Endothelial cell of umbilical vein (primary cell): ENCODE data around the gene ABHD8. TPM values are rescaled to one million over a fixed set of nuclear protein-coding genes. Genes with fewer than 3 reads are reported as not detected.

Source experiments
- BruUV-seq: library from RNA; stranded (reverse); fragments of 400-500 nt; replicated peaks from 2 replicates; lab custom pipeline; 2021; lab: Mats Ljungman, UMichigan
- CTCF ChIA-PET: fragments of 300-600, 350-600 bp; sonication (Branson Sonifier 250); formaldehyde crosslinking; loops from one replicate; lab custom pipeline; 2021; ENCODE audit warnings: antibody characterized with exemption, inconsistent platforms; lab: Charles Lee
- POLR2A ChIA-PET: fragments of 300-600, 350-600 bp; sonication (Branson Sonifier 250); formaldehyde crosslinking; loops from one replicate; lab custom pipeline; 2021; ENCODE audit warnings: antibody characterized with exemption, inconsistent platforms; lab: Charles Lee
- DNase-seq: peaks from one replicate; pipeline ENCODE4 v3.0.0-alpha.2; 2011; ENCODE audit warnings: low read depth, low spot score
- FAIRE-seq: peaks from 2 replicates; lab custom pipeline; 2011; peaks lifted over from hg19 to GRCh38; lab: Jason Lieb, UNC
- H2AFZ ChIP-seq: 2 replicates; pipeline ENCODE4 v1.6.0; 2012; ENCODE audit warnings: low read depth, low read length, control low read depth, inconsistent platforms
- H3K27ac ChIP-seq: 2 replicates; pipeline ENCODE4 v1.5.1; 2011; ENCODE audit warnings: low read depth, mild to moderate bottlenecking, control low read depth, low read length, moderate library complexity; ENCODE audit not compliant: insufficient read depth
- H3K27me3 ChIP-seq, 2 experiments: 2 replicates each; pipeline versions ENCODE4 v1.6.0 to v1.6.1; 2011; ENCODE audit warnings: low read length in 2 of 2, mixed read lengths in 1 of 2; ENCODE audit not compliant: control insufficient read depth in 2 of 2, insufficient read depth in 2 of 2
- H3K36me3 ChIP-seq, 2 experiments: 2 replicates in 1 of 2; 3 replicates in 1 of 2; pipeline ENCODE4 v1.5.1; 2011; ENCODE audit warnings: low read length in 2 of 2, mild to moderate bottlenecking in 1 of 2, moderate library complexity in 1 of 2; ENCODE audit not compliant: control insufficient read depth in 2 of 2, insufficient read depth in 2 of 2; ENCODE audit errors: extremely low read depth in 1 of 2
- H3K4me1 ChIP-seq: 3 replicates; pipeline ENCODE4 v1.5.1; 2011; ENCODE audit warnings: mild to moderate bottlenecking, low read length; ENCODE audit not compliant: control insufficient read depth, insufficient read depth; ENCODE audit errors: extremely low read depth
- H3K4me2 ChIP-seq: 2 replicates; pipeline ENCODE4 v1.6.1; 2011; ENCODE audit warnings: low read length, control low read depth, mixed read lengths; ENCODE audit not compliant: insufficient read depth
- H3K4me3 ChIP-seq, 3 experiments: fragments of 200-600 bp in 1 of 3; sonication (generic), shearing (Covaris generic) in 1 of 3; replicated peaks in 1 of 3; 2 replicates each; pipeline ENCODE4 v1.5.1; 2011 to 2016; ENCODE audit warnings: control low read depth in 3 of 3, low read length in 3 of 3, mild to moderate bottlenecking in 2 of 3, inconsistent platforms in 1 of 3, low read depth in 1 of 3, moderate library complexity in 1 of 3; ENCODE audit not compliant: insufficient read depth in 1 of 3
- H3K79me2 ChIP-seq: 2 replicates; pipeline ENCODE4 v1.6.0; 2012; ENCODE audit warnings: low read length, inconsistent platforms; ENCODE audit not compliant: control insufficient read depth, insufficient read depth
- H3K9ac ChIP-seq: replicated peaks from 2 replicates; pipeline ENCODE3; 2011; ENCODE audit warnings: low read length, control low read depth; ENCODE audit not compliant: insufficient read depth; ENCODE audit errors: extremely low read depth
- H3K9me1 ChIP-seq: replicated peaks from 3 replicates; pipeline ENCODE4 v1.6.0; 2011; ENCODE audit warnings: mild to moderate bottlenecking, low read length; ENCODE audit not compliant: control insufficient read depth, insufficient read depth; ENCODE audit errors: extremely low read depth
- H3K9me3 ChIP-seq: replicated peaks from 2 replicates; pipeline ENCODE4 v1.5.1; 2012; ENCODE audit warnings: low read length, inconsistent platforms; ENCODE audit not compliant: control insufficient read depth, insufficient read depth
- H4K20me1 ChIP-seq: replicated peaks from 2 replicates; pipeline ENCODE3; 2011; ENCODE audit warnings: mild to moderate bottlenecking, low read length; ENCODE audit not compliant: control insufficient read depth, insufficient read depth; ENCODE audit errors: extremely low read depth
- EZH2 ChIP-seq: IDR thresholded peaks from 2 replicates; pipeline ENCODE4 v1.6.1; 2012; ENCODE audit warnings: borderline replicate concordance, low read depth, mild to moderate bottlenecking, moderate library complexity, low read length, inconsistent platforms; ENCODE audit not compliant: severe bottlenecking
- FOS ChIP-seq: IDR thresholded peaks from 2 replicates; pipeline ENCODE4 v1.6.1; 2011; ENCODE audit warnings: mild to moderate bottlenecking, low read length, moderate library complexity, borderline replicate concordance; ENCODE audit not compliant: insufficient read depth
- GATA2 ChIP-seq: IDR thresholded peaks from 2 replicates; pipeline ENCODE4 v1.7.0; 2011; ENCODE audit warnings: low read depth, mild to moderate bottlenecking, moderate library complexity, mixed read lengths, low read length; ENCODE audit not compliant: insufficient read length, insufficient read depth
- JUN ChIP-seq: IDR thresholded peaks from 2 replicates; pipeline ENCODE4 v1.6.1; 2011; ENCODE audit warnings: borderline replicate concordance, low read depth; ENCODE audit not compliant: insufficient read length, insufficient read depth
- MYC ChIP-seq: IDR thresholded peaks from one replicate; pipeline ENCODE4 v1.6.1; 2011; ENCODE audit warnings: mild to moderate bottlenecking, low read depth, low read length
- POLR2A ChIP-seq: IDR thresholded peaks from 2 replicates; pipeline ENCODE4 v1.6.1; 2012; ENCODE audit warnings: low read depth, mild to moderate bottlenecking, control low read depth, low read length
- POLR2AphosphoS5 ChIP-seq: IDR thresholded peaks from 2 replicates; pipeline ENCODE4 v1.6.1; 2012; ENCODE audit warnings: low read depth, mild to moderate bottlenecking, control low read depth, low read length, moderate library complexity; ENCODE audit not compliant: insufficient read depth
- dilution Hi-C: fragments of 300-500 bp; cut with MboI; formaldehyde crosslinking; loops from one replicate; pipeline ENCODE4 v1.15.0; 2019; ENCODE audit warnings: low sequenced_read_pairs; ENCODE audit not compliant: extremely low pct_ligation_motif_present
- intact Hi-C: fragments of 100-400 bp; cut with micrococcal nuclease; formaldehyde crosslinking; loops from one replicate; pipeline ENCODE4 v1.10.0; 2022
- polyA plus RNA-seq, 4 experiments: library from polyadenylated mRNA; depleted of rRNA in 3 of 4; stranded (reverse) in 3 of 4; unstranded in 1 of 4; fragments of >200 nt; gene quantifications; 2 replicates each; pipeline versions ENCODE4 v1.2.1 to v1.2.3, GENCODE V29; 2011 to 2012; ENCODE audit warnings: missing spikeins in 1 of 4
- total RNA-seq: library from RNA; stranded (reverse); gene quantifications from 2 replicates; pipeline ENCODE4 v1.2.3, GENCODE V29; 2021
- TF ChIP-seq, protein P1 (sequence below), 2 donors: IDR thresholded peaks; 1 replicate in 1 of 2; 2 replicates in 1 of 2; pipeline ENCODE4 v1.5.1; 2011; ENCODE audit warnings: low read length in 2 of 2, mild to moderate bottlenecking in 2 of 2, moderate library complexity in 2 of 2, control low read depth in 1 of 2, inconsistent platforms in 1 of 2, low read depth in 1 of 2; ENCODE audit not compliant: insufficient read depth in 1 of 2; ENCODE audit errors: extremely low read depth in 1 of 2
- TF ChIP-seq, protein P2 (sequence below): IDR thresholded peaks from 2 replicates; pipeline ENCODE4 v1.6.1; 2011; ENCODE audit not compliant: insufficient read depth, insufficient read length

Gene ABHD8
- total and polyA plus RNA-seq, 2 donors (not counting 3 experiments of a cell fraction or from before 2014, with no cell fraction given) = 5.9 to 8.7 TPM

DNA sequence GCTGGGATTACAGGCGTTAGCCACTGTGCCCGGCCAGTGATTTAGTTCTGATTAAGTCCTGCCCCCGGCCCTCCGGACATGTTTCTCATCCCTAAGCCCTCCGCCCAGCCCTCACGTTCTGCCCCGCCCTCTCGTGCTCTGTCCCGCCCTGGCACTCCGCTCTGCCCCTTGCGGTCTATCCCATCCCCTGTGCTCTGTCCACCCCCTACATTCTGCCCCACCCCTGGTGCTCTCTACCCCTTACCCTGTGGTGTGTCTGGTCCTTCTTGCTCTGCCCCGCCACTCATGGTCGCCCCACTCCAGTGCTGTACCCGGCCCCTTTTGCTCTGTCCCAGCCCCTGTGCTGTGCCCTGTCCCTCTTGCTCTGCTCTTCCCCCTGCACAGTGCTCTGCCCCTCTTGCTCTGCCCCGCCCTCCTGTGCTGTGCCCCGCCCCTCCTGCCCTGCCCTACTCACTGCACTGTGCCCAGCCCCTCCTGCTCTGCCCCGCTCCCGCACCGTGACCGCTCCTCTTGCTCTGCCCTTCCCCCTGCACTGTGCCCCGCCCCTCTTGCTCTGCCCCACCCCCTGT is 37.2 kb upstream of the ABHD8 start:
- DNase-seq (no peak), FAIRE-seq (no peak)
- H3K9me3 ChIP-seq = no peaks in the 10 kb centered on the region
- H4K20me1 ChIP-seq = no peaks in the 10 kb centered on the region
- dilution Hi-C loops = no loop called here
- intact Hi-C loops = no loop called here
- H3K4me1 ChIP-seq = peaks cover 10% of the 10 kb centered on the region
- H3K27me3 ChIP-seq = no peaks in the 10 kb centered on the region
- no TSS peak for BruUV-seq
- H2AFZ ChIP-seq = no peak overlapping the region
- ChIA-PET CTCF (interaction anchor here (3.8 kb wide), 1 partner anchor 46 kb away, joined by 18 read pairs; no protein-coding TSS in a partner anchor), POLR2A (no interaction called here)
- H3K9ac ChIP-seq = no peak overlapping the region
- H3K79me2 ChIP-seq = peaks cover 4% of the 10 kb centered on the region
- no peaks in the 10 kb centered on the region for H3K9me1 ChIP-seq
- H3K27ac ChIP-seq = no peak overlapping the region
- H3K4me2 ChIP-seq = no peak overlapping the region
- no peak for TF ChIP-seq FOS
- TF ChIP-seq, protein P1, sequence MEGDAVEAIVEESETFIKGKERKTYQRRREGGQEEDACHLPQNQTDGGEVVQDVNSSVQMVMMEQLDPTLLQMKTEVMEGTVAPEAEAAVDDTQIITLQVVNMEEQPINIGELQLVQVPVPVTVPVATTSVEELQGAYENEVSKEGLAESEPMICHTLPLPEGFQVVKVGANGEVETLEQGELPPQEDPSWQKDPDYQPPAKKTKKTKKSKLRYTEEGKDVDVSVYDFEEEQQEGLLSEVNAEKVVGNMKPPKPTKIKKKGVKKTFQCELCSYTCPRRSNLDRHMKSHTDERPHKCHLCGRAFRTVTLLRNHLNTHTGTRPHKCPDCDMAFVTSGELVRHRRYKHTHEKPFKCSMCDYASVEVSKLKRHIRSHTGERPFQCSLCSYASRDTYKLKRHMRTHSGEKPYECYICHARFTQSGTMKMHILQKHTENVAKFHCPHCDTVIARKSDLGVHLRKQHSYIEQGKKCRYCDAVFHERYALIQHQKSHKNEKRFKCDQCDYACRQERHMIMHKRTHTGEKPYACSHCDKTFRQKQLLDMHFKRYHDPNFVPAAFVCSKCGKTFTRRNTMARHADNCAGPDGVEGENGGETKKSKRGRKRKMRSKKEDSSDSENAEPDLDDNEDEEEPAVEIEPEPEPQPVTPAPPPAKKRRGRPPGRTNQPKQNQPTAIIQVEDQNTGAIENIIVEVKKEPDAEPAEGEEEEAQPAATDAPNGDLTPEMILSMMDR (IDR thresholded peaks at IDR 0.05; ENCODE audit: extremely low read depth in 1 of 2, insufficient read depth in 1 of 2, low read depth in 1 of 2, low read length in 2 of 2) = no peak
- TF ChIP-seq, protein P2, sequence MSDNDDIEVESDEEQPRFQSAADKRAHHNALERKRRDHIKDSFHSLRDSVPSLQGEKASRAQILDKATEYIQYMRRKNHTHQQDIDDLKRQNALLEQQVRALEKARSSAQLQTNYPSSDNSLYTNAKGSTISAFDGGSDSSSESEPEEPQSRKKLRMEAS = no peak
- TF ChIP-seq GATA2 = no peak
- no peak for TF ChIP-seq JUN
- TF ChIP-seq POLR2AphosphoS5 = no peak
- TF ChIP-seq EZH2 = no peak
- TF ChIP-seq MYC = no peak
- no peak for TF ChIP-seq POLR2A
- no peaks in the 10 kb centered on the region for H3K36me3 ChIP-seq
- H3K4me3 ChIP-seq = no peak overlapping the region
